Nephron (organoid): ENCODE measurements around the gene MACC1.
A peak's percentile ranks its signal among the peaks of the same experiment; 100 is the strongest.

Experiments used
- H3K27ac Mint-ChIP-seq, 3 experiments: 2 replicates each; pipeline ENCODE4 v1.8.0; 2020; ENCODE audit warnings: mixed read lengths in 3 of 3, mild to moderate bottlenecking in 2 of 3, moderate library complexity in 1 of 3
- H3K27me3 Mint-ChIP-seq: 2 replicates; pipeline ENCODE4 v1.8.0; 2021; ENCODE audit warnings: low read depth, mild to moderate bottlenecking, moderate library complexity, mixed read lengths
- H3K36me3 Mint-ChIP-seq: 2 replicates; pipeline ENCODE4 v1.8.0; 2020; ENCODE audit warnings: low read depth, mixed read lengths
- H3K4me1 Mint-ChIP-seq: 2 replicates; pipeline ENCODE4 v1.8.0; 2020; ENCODE audit warnings: mixed read lengths
- H3K4me3 Mint-ChIP-seq, 3 experiments: 2 replicates each; pipeline ENCODE4 v1.8.0; 2020; ENCODE audit warnings: mild to moderate bottlenecking in 3 of 3, mixed read lengths in 3 of 3, moderate library complexity in 2 of 3
- H3K9me3 Mint-ChIP-seq: 2 replicates; pipeline ENCODE4 v1.8.0; 2020; ENCODE audit warnings: mixed read lengths
- TF ChIP-seq, protein P1 (sequence below), 3 experiments: fragments of 200-600 bp; sonication (generic); IDR thresholded peaks; one replicate each; pipeline ENCODE4 v1.5.0; 2021; ENCODE audit warnings: antibody characterized with exemption in 3 of 3; ENCODE audit not compliant: unreplicated experiment in 3 of 3

MACC1 gene

DNA sequence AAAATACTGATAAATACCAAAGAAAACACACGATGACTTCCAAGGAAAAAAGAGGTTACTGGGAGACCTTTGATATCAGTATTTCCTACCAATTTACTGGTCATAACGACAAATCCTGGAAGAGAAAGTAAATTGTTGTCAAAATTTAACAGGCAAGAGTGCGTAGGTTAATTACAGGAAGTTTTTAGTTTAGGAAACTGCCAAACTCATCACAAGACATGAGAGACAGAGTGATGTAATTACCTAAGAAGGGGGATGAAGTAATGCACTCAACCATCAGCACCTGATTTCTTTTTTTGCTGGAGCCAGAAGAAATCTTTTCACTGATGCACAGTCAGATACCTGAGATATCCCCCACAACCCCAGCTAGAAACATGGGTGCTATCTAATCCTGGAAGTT, 16.8 kb downstream of the MACC1 start:
- no peaks in the 10 kb centered on the region for H3K27me3 Mint-ChIP-seq
- H3K9me3 Mint-ChIP-seq: no peaks in the 10 kb centered on the region
- peaks cover 4% of the 10 kb centered on the region for H3K4me1 Mint-ChIP-seq
- TF ChIP-seq, protein P1, sequence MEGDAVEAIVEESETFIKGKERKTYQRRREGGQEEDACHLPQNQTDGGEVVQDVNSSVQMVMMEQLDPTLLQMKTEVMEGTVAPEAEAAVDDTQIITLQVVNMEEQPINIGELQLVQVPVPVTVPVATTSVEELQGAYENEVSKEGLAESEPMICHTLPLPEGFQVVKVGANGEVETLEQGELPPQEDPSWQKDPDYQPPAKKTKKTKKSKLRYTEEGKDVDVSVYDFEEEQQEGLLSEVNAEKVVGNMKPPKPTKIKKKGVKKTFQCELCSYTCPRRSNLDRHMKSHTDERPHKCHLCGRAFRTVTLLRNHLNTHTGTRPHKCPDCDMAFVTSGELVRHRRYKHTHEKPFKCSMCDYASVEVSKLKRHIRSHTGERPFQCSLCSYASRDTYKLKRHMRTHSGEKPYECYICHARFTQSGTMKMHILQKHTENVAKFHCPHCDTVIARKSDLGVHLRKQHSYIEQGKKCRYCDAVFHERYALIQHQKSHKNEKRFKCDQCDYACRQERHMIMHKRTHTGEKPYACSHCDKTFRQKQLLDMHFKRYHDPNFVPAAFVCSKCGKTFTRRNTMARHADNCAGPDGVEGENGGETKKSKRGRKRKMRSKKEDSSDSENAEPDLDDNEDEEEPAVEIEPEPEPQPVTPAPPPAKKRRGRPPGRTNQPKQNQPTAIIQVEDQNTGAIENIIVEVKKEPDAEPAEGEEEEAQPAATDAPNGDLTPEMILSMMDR (IDR thresholded peaks at IDR 0.05; ENCODE audit: unreplicated experiment in 3 of 3): no peak
- no peaks in the 10 kb centered on the region for H3K36me3 Mint-ChIP-seq
- H3K4me3 Mint-ChIP-seq: no peak overlapping the region
- no peak overlapping the region for H3K27ac Mint-ChIP-seq

DNA sequence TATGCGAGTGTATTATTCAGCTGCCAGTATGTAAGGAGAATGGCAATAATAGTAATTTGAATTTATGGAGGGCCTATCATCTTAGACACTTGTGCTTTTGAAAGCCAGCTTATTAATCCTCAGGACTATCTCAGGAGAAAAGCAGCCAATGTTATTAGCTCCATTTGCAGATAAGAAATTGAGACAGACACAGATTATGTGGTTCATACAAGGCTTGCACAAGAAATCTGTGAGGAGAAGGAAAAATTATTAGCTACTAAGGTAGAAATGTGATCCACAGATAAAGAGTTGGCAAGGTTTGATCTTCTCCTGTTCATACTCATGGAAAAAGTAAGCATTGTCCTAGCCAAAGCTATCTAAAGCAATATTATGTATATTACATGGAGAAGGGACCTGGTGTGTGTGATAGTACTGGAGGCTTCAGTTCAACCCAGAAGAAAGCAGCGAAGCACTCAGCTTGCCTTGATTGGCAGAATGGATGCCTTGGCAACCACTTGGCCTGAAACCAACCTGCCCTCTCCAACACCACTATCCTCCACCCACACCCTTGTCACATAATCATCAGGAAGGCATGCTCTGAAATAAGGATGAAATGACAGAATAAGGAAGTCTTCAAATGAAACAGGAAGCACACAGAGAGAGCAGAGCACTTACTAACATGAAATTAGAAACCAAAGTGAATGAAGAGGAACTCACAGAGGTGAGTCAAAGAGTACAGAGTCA, 18.0 kb downstream of the MACC1 start:
- Mint-ChIP-seq H3K36me3 (no peaks in the 10 kb centered on the region), H3K27ac (peak overlapping the region in 2 of 3 experiments; percentile 14 to 45), H3K9me3 (no peaks in the 10 kb centered on the region), H3K27me3 (no peaks in the 10 kb centered on the region), H3K4me3 (no peak overlapping the region), H3K4me1 (peaks cover 4% of the 10 kb centered on the region)
- TF ChIP-seq, protein P1 (IDR thresholded peaks at IDR 0.05; ENCODE audit: unreplicated experiment in 3 of 3): no peak

DNA sequence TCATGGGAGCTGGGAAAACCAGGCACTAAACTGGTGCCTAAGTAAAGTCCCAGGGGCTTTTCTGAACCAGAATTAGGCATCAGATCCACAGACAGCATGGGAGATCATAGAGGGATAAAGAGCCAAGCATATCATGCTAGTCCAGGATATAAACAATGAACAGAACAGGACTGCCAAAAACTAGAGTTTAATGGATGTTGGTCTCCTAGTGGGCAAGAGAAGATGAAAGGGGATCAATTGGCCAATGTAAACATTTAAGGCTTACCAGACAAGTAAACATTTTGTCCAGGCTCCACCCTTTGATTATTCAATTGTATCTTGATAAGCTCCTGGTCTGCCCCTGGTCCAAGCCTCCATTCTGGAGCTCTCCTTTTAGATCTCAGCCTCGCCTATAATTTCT, 18.9 kb downstream of the MACC1 start:
- H3K4me3 Mint-ChIP-seq: no peak overlapping the region
- H3K9me3 Mint-ChIP-seq: no peaks in the 10 kb centered on the region
- H3K27me3 Mint-ChIP-seq: no peaks in the 10 kb centered on the region

GRCh38 chr7:20197837-20198236, 19.3 kb downstream of the MACC1 start:
- TF ChIP-seq, protein P1 (IDR thresholded peaks at IDR 0.05; ENCODE audit: unreplicated experiment in 3 of 3): no peak
- Mint-ChIP-seq H3K27ac (no peak overlapping the region), H3K9me3 (no peaks in the 10 kb centered on the region), H3K36me3 (no peaks in the 10 kb centered on the region), H3K4me1 (peaks cover 4% of the 10 kb centered on the region), H3K4me3 (no peak overlapping the region), H3K27me3 (no peaks in the 10 kb centered on the region)

More for the DNA sequence above, 18.9 kb downstream of the MACC1 start:
- Mint-ChIP-seq H3K36me3 (no peaks in the 10 kb centered on the region), H3K27ac (no peak overlapping the region), H3K4me1 (peaks cover 4% of the 10 kb centered on the region)
- TF ChIP-seq, protein P1 (IDR thresholded peaks at IDR 0.05; ENCODE audit: unreplicated experiment in 3 of 3): no peak

DNA sequence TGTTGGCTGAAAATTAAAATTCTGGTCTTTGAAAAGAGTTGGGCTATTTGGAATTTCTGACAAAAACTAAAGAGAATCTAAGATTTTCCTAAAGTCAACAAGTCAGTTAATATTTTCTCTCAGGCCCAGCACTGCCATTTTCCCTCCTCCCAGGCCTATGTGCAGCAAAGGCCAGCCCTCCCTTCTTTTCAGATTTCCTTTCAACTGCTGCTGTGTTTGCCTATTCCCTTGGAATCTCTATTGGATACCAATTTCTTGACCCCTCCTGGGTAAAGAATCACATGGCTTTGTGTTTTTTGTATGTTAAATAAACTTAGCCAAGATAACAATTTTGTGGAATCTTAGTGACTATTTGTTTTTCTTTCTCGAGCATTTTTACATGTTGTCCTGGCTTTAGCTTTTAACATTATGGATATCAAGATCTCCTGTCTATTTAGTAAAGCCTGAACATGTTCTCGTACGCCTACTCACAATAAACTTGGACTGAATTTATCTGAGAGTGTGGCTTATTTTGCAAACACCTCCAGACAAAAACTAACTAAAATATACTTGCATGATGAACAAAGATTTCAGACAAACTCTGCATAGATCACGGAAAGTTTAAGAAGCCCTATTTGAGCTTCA, 19.9 kb downstream of the MACC1 start:
- H3K27me3 Mint-ChIP-seq: no peaks in the 10 kb centered on the region
- TF ChIP-seq, protein P1 (IDR thresholded peaks at IDR 0.05; ENCODE audit: unreplicated experiment in 3 of 3): no peak
- H3K9me3 Mint-ChIP-seq: no peaks in the 10 kb centered on the region
- no peak overlapping the region for H3K4me3 Mint-ChIP-seq
- no peak overlapping the region for H3K27ac Mint-ChIP-seq
- peaks cover 4% of the 10 kb centered on the region for H3K4me1 Mint-ChIP-seq
- no peaks in the 10 kb centered on the region for H3K36me3 Mint-ChIP-seq
